GM18951 (cell line): ENCODE results near the gene RAB40B.

ENCODE experiments used
- POLR2A ChIP-seq: IDR thresholded peaks from 4 replicates; pipeline ENCODE4 v1.6.1; 2011; ENCODE audit warnings: mild to moderate bottlenecking; ENCODE audit not compliant: insufficient read length, insufficient read depth; ENCODE audit errors: extremely low read depth
- in situ Hi-C: fragments of 300-500 bp; cut with MboI; formaldehyde crosslinking; loops from one replicate; pipeline ENCODE4 v1.12.0; 2022; ENCODE audit warnings: low sequenced_read_pairs, mixed read lengths, inconsistent platforms; ENCODE audit not compliant: unreplicated experiment

RAB40B gene

DNA sequence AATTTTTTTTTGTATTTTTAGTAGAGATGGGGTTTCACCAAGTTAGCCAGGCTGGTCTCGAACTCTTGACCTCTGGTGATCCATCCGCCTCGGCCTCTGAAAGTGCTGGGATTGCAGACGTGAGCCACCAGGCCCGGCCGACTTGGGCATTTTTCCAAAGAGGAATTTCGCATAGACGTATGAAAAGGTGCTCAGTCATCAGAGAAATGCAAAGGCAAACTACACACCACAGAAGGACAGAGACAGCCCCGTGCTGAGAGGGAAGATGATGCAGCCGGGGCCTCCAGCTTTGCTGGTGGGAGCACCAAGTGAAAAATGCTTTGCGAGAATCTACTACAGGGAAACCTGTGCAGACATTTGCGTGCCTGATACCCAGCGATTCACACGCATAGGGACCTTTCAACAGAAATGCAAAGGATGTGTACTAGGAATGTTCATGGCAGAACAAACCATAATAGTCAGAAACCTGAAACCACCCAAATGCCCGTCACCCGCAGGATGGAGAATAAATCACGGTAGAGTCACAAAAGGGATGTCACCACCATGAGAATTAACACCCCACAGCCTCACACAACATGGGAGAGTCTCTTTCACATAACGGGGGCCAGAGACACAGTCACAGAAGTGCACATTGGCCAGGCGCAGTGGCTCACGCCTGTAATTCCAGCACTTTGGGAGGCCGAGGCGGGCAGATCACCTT is 5.2 kb downstream of the RAB40B start:
- no peak for TF ChIP-seq POLR2A
- in situ Hi-C loops = no loop called here

DNA sequence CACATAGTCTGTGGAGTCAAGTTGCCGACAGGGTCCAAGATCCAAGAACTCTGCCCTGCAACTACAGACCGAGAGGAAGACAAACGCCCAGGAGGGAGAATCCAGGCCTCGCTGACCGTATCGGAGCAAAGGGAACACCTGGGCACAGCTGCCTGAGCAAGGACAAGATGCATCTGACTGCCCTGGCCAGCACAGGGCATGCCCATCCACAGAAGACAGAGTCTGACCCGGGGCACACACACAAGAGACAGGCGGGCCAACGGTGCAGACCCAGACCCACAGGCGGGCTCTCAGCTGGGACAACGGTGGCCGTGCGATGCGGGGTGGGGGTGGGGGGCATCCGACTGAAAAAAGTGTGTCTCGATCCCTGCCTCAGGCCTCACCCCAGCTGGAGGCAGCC is 6.2 kb downstream of the RAB40B start:
- no peak for TF ChIP-seq POLR2A
- in situ Hi-C loops = no loop called here

- in situ Hi-C loops = no loop called here
- no peak for TF ChIP-seq POLR2A
These were observed 6.8 kb downstream of the RAB40B start for GRCh38 chr17:82691714-82692113.

- TF ChIP-seq POLR2A = no peak
- in situ Hi-C loops = no loop called here
These were observed 7.6 kb downstream of the RAB40B start for GRCh38 chr17:82690786-82691489.

- in situ Hi-C loops = loop anchor here (10.0 kb wide), 1 partner anchor 86 kb away; no protein-coding TSS in a partner anchor
- TF ChIP-seq POLR2A = no peak
These were observed 9.4 kb downstream of the RAB40B start for GRCh38 chr17:82689077-82689476.

DNA sequence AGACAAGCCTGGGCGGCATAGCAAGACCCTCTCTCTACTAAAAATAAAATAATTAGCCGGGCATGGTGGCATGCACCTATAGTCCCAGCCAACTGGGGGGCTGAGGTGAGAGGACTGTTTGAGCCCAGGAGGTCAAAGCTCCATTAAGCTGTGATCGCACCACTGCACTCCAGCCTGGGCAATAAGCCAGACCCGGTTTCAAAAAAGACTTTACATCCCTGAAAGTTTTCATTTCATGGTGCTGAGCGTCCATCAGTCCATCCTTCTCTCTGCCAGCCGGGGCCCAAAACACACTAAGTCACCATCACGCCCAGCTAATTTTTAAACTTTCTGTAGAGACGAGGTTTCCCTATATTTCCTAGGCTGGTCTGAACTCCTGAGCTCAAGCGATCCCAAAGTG is 10.6 kb downstream of the RAB40B start:
- in situ Hi-C loops = loop anchor here (10.0 kb wide), 1 partner anchor 87 kb away; no protein-coding TSS in a partner anchor
- no peak for TF ChIP-seq POLR2A

DNA sequence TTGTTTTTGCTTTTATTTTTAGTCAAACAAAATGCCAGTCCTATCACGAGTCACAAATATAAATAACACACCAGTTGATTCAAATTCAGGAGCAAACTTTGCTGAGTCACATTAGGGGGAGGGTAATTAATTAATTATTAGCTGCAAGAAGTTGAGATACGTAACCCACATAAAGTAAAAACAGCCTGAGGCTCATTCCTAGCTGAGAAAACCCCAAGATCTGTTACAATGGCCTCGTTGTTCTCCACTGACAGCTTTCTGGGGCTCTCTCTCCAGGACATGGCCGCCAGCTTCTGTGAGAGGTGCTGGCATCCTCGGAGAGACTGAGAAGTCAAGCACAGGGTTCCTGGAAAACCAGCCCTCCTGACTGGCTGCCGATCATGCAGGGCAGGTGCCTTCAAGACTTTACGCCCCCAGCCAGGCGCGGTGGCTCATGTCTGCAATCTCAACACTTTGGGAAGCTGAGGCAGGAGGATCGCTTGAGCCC is 11.1 kb downstream of the RAB40B start:
- in situ Hi-C loops = loop anchor here (10.0 kb wide), 1 partner anchor 87 kb away; no protein-coding TSS in a partner anchor
- no peak for TF ChIP-seq POLR2A

DNA sequence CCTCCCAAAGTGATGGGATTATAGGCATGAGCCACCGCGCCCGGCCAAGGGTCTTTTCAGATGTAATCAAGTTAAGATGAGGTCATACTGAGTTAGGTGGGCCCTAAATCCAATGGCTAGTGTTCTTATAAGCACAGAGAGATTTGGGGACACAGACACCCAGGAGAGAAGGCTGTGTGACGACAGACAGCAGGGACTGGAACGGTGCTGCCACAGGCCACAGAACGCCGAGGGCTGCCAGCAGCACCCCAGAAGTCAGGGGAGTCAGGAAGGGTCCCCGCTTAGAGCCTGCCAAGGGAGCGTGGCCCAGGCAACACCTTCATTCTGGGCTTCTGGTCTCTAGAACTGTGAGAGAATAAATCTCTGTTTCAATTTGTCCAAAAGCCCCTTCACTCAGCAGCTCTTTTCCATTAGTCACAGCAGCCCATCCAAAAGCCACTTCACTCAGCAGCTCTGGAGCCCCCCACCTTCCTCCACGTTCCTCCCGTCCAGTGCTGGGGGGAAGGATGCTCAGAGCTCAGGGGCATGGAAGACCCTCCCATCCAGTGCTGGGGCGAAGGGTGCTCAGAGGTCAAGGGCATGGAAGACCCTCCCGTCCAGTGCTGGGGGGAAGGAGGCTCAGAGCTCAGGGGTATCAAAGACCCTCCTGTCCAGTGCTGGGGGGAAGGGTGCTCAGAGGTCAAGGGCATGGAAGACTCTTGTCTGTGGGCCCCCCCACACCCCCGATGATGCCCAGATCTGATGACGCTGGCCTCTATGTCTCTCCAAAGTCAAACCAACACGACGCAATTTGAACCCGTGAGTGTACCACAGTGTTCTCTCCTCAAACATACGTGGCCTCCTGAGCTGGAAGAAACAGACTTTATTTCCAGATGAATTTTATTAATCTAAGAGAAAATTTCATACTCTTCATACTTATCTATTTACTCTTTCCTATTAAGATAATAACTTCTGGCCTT is 11.9 kb downstream of the RAB40B start:
- no peak for TF ChIP-seq POLR2A
- in situ Hi-C loops = loop anchor here (10.0 kb wide), 1 partner anchor 88 kb away; no protein-coding TSS in a partner anchor

GRCh38 chr17:82685291-82685690 is 13.2 kb downstream of the RAB40B start:
- TF ChIP-seq POLR2A = no peak
- in situ Hi-C loops = loop anchor here (10.0 kb wide), 1 partner anchor 90 kb away; no protein-coding TSS in a partner anchor

GRCh38 chr17:82684228-82684841 is 14.2 kb downstream of the RAB40B start:
- no peak for TF ChIP-seq POLR2A
- in situ Hi-C loops = loop anchor here (10.0 kb wide), 1 partner anchor 90 kb away; no protein-coding TSS in a partner anchor

GRCh38 chr17:82683534-82683933 is 15.0 kb downstream of the RAB40B start:
- in situ Hi-C loops = loop anchor here (10.0 kb wide), 1 partner anchor 91 kb away; no protein-coding TSS in a partner anchor

DNA sequence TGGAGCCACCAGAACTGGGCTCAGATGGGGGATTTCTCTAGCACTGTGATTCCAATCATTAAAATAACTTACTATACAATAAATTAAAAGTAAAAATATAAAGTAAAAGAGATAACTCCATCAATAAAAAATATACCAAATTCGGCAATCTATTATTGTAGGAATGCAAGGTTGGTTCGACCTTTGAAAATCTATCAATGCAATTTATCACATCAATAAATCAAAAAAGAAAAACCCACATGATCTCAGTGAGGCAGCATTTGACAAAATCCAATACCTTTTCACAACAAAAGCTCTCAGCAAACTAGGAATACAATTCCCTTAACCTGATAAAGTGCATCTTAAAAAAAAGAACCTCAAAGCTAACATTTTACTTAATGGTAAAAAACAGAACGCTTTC is 17.0 kb downstream of the RAB40B start:
- in situ Hi-C loops = loop anchor here (10.0 kb wide), 1 partner anchor 93 kb away; no protein-coding TSS in a partner anchor
- no peak for TF ChIP-seq POLR2A

More at GRCh38 chr17:82683534-82683933, 15.0 kb downstream of the RAB40B start:
- no peak for TF ChIP-seq POLR2A
